ENCODE measurements around the gene DENND4C.
"Not testable (repeated sequence)": the region's sequence is repeated elsewhere in the genome, so short reads cannot be mapped to it uniquely, and the experiment has no call there.

Gene DENND4C

GRCh38 chr9:19265602-19266001 lies 35.1 kb downstream of the DENND4C start:
- not testable (repeated sequence) for DNase-seq

- not testable (repeated sequence) for DNase-seq
These were observed 36.4 kb downstream of the DENND4C start for GRCh38 chr9:19266778-19267384.

GRCh38 chr9:19269582-19269981 lies 39.1 kb downstream of the DENND4C start:
- no peak for DNase-seq

GRCh38 chr9:19270421-19270949 lies 40.0 kb downstream of the DENND4C start:
- DNase-seq, result no peak

DNA sequence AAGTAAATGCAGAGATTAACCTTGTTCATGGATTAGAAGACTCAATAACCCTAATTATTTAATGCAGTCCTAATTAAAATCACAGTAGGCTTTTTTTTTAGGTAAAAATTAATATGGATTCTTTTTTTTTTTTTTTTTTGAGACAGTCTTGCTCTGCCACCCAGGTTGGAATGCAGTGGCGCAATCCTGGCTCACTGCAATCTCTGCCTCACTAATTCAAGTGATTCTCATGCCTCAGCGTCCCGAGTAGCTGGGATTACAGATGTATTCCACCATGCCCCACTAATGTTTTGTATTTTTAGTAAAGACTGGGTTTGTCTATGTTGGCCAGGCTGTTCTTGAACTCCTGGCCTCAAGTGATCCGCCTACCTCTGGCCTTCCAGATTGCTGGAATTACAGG lies 40.6 kb downstream of the DENND4C start:
- DNase-seq, result no peak

DNA sequence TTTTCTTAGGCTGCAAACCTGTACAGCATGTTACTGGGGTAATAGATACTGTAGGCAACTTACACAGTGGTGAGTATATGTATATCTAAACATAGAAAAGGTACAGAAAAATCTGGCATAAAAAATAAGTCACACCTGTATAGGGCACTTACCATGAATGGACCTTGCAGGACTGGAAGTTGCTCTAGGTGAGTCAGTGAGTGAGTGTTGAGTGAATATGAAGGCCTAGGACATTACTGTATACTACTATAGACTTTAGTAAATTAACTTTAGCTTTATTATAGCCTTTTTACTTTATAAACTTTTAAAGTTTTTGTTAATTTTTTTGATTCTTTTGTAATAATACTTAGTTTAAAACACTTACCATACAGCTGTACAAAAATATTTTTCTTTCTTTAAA lies 51.3 kb downstream of the DENND4C start:
- DNase-seq, result no peak

DNA sequence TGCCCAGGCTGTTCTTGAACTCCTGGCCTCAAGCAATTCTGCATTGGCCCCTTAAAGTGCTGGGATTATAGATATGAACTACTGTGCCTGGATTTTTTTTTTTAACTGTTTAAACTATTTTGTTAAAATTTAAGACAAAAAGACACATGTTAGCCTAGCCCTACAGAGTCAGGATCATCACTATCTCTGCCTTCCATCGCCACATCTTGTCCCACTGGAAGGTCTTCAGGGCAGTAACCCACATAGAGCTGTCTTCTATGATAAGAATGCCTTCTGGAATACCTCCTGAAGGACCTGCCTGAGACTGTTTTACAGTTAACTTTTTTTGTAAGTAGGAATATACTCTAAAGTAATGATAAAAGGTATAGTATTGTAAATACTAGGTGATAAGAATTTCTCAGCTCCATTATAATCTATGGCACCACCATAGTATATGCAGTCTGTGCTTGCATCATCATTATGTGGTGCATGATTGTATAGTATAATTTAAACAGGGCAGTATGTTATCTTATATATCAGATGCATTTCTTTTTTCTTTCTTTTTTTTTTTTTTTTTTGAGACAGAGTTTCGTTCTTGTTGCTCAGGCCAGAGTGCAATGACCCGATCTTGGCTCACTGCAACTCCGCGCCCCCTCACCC lies 52.7 kb downstream of the DENND4C start:
- no peak for DNase-seq

- no peak for DNase-seq
These were observed 54.2 kb downstream of the DENND4C start for GRCh38 chr9:19284729-19285128.

- DNase-seq, result no peak
These were observed 56.2 kb downstream of the DENND4C start for GRCh38 chr9:19286634-19287188.

- no peak for DNase-seq
These were observed 57.6 kb downstream of the DENND4C start for GRCh38 chr9:19288081-19288480.

DNA sequence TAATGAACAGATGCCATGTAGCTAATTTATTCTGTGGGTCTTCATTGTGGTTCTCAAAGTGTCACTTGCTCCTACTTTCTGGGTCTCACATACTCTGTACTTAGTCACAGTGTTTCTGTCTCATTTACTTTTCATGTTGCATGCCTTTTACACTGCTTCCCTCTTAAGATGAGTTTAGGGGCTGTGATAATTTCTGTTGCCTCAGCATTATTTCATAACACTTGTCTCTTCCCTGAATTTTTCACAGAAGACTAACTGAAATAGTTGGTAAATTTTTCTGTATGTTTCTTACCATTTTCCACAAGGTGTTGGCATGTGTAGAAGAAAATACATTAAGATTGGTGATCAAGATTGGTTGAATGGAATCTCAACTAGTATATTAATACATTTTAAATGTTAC lies 59.6 kb downstream of the DENND4C start:
- DNase-seq, result no peak

GRCh38 chr9:19294219-19294618 lies 63.7 kb downstream of the DENND4C start:
- DNase-seq, result no peak

DNA sequence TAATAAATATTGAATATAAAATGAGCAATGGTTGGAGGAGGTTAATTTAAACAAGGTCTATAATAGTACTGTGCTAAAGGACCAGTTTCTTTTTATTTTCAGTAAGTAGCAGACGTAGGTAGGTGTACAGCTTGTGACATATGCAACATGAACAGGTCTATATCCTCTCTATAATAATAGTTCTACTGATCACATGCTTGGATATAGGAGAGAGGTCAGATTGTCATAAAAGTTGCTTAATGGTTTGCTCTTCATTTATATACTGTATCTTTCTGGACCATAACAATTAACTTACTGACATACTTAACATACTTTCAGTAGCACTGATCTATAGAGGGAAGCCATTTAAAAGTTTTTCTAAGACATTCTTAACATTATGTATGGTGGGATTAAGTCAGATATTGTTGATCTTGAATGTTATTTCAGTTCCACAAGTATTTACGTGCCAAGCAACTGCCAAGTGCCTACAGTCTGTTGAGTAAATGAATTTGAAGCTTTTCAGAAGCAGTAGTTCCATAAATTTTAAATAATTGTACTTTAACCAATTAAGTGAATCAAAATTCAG lies 68.0 kb downstream of the DENND4C start:
- DNase-seq, result no peak

DNA sequence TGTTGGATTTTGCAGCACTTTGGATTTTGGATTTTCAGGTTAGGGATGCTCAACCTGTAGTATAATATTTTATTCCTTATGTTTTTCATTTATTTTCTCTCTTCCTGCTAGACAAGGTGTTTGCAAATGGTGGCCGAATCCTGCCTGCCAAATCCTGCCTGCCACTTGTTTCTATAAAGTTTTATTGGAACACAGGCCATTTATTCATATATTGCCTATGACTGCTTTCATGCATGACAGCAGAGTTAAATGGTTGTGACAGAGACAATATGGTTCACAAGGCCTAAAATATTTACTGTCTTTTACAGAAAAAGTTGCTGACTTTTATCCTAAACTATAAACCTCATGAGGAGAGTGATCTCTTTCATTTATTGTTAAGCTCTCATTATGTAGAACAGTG lies 72.7 kb downstream of the DENND4C start:
- no peak for DNase-seq

DNA sequence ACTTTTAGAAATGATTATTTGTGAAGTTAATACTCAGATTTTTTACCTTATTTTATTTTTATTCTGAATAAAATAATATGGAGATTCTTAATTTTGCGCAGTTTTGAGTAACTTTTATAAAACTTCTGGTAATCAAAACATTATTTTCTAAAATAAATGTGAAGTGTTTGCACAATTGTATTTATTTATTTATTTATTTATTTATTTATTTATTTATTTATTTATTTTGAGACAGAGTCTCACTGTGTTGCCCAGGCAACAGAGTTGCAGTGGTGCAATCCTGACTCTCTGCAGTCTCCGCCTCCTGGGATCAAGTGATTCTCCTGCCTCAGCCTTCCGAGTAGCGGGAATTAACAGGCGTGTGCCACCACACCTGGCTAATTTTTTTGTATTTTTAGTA lies 76.1 kb downstream of the DENND4C start:
- DNase-seq, result no peak

DNA sequence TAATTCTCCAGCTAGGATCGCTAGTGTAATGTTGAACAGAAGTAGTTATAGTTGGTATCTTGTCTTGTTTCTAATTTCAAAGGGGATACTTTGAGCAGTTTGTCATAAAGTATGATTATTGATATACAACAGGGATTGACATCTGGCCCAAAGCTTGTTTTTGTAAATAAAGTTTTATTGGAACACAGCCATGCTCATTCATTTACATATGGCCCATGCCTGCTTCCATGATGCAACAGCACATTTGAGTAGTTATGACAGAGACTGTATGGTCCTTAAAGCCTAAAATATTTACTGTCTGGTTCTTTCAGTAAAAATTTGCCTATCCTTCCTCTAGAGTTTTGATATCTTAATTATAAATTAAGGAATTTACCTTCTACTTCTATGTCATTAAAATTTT lies 79.8 kb downstream of the DENND4C start:
- no peak for DNase-seq

- no peak for DNase-seq
These were observed 83.1 kb downstream of the DENND4C start for GRCh38 chr9:19313573-19313972.

DNA sequence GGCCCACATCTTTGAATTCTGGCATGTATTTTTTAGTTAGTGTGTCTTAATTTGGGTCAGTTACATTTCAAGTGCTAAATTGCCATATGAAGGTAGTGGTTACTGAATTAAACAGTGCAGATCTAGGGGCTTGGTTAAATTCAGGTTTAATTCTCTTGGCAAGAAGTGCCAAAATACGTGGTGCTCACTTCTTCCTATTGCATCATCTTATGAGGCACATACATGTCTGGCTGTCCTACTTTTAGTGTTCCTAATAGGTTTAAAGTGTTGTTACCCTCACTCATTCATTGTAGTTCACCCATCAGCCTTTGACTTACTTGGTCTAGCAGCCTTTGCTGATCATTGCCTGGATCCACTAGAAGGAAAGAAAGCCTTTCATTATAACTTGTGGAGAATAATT lies 90.0 kb downstream of the DENND4C start:
- no peak for DNase-seq

DNA sequence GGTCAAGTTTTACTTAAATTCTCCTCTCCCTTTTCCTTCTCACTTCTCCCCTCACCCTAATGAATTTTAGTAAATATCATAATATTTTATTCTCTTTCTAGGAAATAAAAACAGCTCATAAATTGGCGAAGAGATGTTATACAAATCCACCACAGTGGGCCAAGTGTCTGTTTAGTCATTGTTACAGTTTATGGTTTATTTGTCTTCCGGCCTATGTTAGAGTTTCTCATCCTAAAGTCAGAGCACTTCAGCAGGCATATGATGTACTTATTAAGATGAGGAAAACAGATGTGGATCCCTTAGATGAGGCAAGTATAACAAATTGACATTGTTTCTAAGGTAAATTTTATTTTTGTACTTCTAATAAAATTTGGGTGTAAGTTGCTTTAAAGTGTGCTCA lies 101.4 kb downstream of the DENND4C start:
- no peak for DNase-seq

GRCh38 chr9:19336166-19336565 lies 105.7 kb downstream of the DENND4C start:
- no peak for DNase-seq

- DNase-seq, result no peak
These were observed 112.5 kb downstream of the DENND4C start for GRCh38 chr9:19342947-19343346.

DNA sequence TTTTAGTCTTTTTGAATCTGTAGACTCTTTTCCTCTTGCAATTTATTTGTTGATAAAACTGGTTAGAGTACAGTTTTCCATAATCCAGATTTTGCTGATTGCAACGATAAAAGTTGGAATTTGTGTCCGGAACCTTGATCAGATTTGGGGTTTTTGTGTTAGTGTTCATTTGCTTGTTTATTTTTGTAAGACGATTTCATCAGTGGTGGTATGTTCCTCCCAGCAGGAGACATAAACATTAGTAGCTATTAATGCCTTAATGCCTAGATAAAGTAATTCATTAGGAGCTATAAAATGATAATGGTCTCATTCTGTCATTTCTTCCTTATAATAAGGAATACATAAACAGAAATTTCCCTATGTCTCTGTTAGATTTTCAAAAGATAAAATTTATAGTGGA lies 128.2 kb downstream of the DENND4C start:
- no peak for DNase-seq

- DNase-seq, result no peak
These were observed 138.6 kb downstream of the DENND4C start for GRCh38 chr9:19369107-19369506.

All from anterior cingulate cortex (tissue), 58 donors.